Measurements from ENCODE around the gene ADD1.

Gene ADD1

DNA sequence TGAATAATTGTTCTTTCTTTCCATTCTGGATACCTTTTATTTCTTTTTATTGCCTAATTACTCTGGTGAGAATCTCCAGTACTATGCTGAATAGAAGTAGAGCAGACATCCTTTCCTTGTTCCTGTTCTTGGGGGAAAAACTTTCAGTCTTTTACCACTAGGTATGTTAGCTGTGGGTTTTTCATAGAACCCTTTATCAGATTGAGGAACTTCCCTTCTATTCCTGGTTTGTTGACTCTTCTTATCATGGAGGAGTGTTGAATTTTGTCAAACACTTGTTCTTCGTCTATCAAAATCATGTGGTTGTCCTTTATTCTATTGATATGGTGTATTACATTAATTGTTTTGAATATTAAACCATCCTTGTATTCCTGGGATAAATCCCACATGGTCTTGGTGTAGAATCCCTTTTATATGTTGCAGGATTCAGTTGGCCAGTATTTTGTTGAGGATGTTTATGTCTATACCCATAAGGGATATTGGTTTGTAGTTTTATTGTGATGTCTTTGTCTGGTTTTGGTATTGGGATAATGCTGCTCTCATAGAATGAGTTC lies 27.2 kb upstream of the ADD1 start:
- Histone ChIP-seq H3K9me3 (ENCODE audit: severe bottlenecking) (peaks cover 6% of the 10 kb centered on the region), H3K4me3 (ENCODE audit: low read depth, low read length) (no peak overlapping the region), H3K27ac (no peak overlapping the region), H3K36me3 (peaks cover 21% of the 10 kb centered on the region), H3K27me3 (ENCODE audit: insufficient read depth, low read depth, severe bottlenecking) (no peaks in the 10 kb centered on the region)
- DNase-seq: no peak
- TF ChIP-seq, protein P1, sequence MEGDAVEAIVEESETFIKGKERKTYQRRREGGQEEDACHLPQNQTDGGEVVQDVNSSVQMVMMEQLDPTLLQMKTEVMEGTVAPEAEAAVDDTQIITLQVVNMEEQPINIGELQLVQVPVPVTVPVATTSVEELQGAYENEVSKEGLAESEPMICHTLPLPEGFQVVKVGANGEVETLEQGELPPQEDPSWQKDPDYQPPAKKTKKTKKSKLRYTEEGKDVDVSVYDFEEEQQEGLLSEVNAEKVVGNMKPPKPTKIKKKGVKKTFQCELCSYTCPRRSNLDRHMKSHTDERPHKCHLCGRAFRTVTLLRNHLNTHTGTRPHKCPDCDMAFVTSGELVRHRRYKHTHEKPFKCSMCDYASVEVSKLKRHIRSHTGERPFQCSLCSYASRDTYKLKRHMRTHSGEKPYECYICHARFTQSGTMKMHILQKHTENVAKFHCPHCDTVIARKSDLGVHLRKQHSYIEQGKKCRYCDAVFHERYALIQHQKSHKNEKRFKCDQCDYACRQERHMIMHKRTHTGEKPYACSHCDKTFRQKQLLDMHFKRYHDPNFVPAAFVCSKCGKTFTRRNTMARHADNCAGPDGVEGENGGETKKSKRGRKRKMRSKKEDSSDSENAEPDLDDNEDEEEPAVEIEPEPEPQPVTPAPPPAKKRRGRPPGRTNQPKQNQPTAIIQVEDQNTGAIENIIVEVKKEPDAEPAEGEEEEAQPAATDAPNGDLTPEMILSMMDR (IDR thresholded peaks at IDR 0.05; ENCODE audit: low read depth, low read length): no peak

DNA sequence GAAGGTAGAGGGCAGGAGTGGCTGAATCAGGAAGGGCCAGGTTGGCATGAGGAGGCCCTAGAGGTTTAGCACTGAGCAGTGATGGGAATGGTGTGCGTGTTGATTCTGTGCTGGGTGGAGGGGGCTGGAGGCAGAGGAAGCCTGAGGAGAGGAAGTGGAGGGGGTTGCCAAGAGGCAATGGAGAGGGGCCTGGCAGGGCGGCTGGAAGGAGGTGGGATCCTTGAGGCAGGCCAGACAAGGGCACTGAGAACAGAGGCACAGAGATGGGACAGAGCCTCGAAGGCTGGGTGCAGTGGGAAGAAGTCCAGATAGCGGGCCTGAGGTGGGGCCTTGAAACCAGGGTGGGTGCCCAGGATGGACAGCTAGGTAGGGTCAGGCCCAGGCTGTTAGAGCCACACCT lies 26.5 kb upstream of the ADD1 start:
- TF ChIP-seq, protein P1 (IDR thresholded peaks at IDR 0.05; ENCODE audit: low read depth, low read length): no peak
- DNase-seq: no peak
- Histone ChIP-seq H3K4me3 (ENCODE audit: low read depth, low read length) (no peak overlapping the region), H3K36me3 (peaks cover 26% of the 10 kb centered on the region), H3K9me3 (ENCODE audit: severe bottlenecking) (peaks cover 6% of the 10 kb centered on the region), H3K27me3 (ENCODE audit: insufficient read depth, low read depth, severe bottlenecking) (no peaks in the 10 kb centered on the region), H3K27ac (no peak overlapping the region)

DNA sequence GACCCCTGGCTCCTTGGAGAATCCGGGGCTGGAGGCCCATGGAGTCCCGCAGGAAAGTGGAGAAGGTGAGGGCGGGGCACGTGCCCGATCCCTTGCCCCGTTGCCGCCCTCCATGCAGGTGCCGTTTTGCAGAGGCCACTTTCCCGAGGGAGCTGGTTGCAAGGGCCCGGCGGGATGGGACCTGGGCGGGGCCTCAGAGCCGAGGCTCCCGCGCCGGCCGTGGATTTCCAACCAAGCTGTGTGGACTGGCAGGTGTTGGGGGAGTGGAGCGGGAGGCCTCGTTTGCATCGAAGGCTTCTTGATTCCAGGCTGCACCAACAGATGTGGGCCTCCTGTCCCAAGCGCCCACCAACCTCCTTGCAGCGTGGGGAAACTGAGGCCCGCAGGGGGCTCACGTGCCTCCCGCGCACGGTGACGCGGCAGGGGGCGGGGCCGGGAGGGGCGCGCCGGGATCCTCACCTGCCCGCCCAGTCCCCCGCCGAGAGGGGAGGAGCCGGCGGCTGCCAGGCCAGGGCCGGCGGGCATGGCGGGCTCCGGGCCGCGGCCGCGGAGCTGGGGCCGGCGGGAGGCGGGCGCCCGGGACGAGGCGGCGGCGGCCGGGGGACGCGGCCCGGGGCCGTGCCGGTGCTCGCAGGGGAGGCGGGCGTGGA lies 25.8 kb upstream of the ADD1 start:
- no peaks in the 10 kb centered on the region for H3K27me3 ChIP-seq (ENCODE audit: insufficient read depth, low read depth, severe bottlenecking)
- H3K27ac ChIP-seq: peak overlapping the region; percentile 91
- H3K9me3 ChIP-seq (ENCODE audit: severe bottlenecking): peaks cover 6% of the 10 kb centered on the region
- TF ChIP-seq, protein P1 (IDR thresholded peaks at IDR 0.05; ENCODE audit: low read depth, low read length): no peak
- peak; percentile 69 for DNase-seq
- peak overlapping the region; percentile 71 for H3K4me3 ChIP-seq (ENCODE audit: low read depth, low read length)
- H3K36me3 ChIP-seq: peaks cover 33% of the 10 kb centered on the region

DNA sequence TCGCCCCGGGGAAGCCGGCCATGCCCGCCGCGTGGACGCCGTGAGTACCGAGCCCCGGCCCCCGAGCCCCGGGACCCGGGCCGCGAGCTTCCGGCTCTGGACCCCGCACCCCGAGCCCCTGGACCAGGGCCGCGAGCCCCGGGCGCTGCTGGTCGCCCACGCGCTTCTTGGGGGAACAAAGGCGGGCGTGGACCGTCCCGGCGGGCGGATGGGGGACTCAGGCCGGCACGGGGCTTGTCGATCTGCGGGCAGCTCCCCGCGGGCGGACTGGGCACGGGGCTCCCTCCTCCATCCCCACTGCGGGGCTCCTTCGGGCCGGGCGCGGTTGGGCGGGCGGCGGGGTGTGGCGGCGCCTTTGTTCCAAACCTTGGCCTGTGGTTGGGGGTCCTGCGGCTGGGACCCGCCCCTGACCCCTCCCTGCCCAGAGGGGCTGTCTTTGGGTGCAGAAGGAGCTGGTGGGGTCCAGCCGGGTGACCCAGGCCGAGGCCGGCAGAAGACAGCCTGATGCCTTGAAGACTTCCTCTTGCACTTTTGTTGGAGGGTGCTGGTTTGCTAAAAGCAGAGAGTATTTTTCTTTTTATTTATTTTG lies 25.2 kb upstream of the ADD1 start:
- Histone ChIP-seq H3K4me3 (ENCODE audit: low read depth, low read length) (peak overlapping the region; percentile 71), H3K27ac (peak overlapping the region; percentile 91)
- peak; percentile 38 for DNase-seq

DNA sequence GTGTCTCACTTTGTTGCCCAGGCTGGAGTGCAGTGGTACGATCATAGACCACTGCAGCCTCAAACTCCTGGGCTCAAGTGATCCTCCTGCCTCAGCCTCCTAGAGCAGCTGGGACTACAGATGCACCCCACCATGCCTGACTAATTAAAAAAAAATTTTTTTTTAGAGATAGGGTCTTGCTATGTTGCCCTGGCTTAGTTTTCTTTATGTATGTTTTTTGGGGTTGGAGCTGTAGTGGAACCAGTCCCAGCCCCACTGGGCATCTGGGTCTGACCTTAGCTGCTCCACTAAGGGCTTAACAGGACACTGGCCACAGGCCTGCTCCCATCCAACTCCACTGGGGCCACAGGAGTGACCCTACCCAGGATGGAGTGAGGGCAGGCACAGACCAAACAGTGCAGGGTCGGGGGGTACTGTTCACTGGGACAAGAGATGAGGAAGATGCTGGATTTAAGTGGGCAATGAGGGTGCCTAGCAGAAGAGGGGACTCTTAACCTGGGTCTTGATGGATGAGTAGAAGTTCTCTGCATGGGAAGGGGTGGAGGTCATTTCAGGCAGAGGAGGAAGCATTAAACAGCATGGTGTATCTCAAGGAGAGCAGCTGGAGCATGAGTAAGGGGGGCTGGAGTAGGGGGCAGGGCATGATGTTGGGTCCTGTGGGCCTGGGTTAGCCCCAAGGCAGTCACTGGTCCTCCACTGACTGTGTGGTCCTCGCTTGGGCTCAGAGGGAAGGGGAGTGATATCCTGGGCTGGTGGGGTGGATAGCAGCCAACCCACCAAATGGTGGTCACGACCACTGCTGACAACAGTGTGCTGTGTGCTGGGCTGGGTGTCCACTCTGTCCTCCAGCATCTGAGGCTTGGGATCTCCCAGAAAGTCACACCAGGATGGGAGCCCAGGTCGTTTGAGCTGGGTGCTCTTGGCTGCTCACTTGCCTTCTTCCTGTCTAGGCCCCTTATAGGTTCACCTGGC lies 24.1 kb upstream of the ADD1 start:
- no peak overlapping the region for H3K27ac ChIP-seq
- H3K9me3 ChIP-seq (ENCODE audit: severe bottlenecking): peaks cover 6% of the 10 kb centered on the region
- no peaks in the 10 kb centered on the region for H3K27me3 ChIP-seq (ENCODE audit: insufficient read depth, low read depth, severe bottlenecking)
- H3K4me3 ChIP-seq (ENCODE audit: low read depth, low read length): peak overlapping the region; percentile 71
- no peak for DNase-seq
- TF ChIP-seq, protein P1 (IDR thresholded peaks at IDR 0.05; ENCODE audit: low read depth, low read length): no peak
- H3K36me3 ChIP-seq: peaks cover 50% of the 10 kb centered on the region

More for the DNA sequence above, 25.2 kb upstream of the ADD1 start:
- Histone ChIP-seq H3K36me3 (peaks cover 39% of the 10 kb centered on the region), H3K9me3 (ENCODE audit: severe bottlenecking) (peaks cover 6% of the 10 kb centered on the region), H3K27me3 (ENCODE audit: insufficient read depth, low read depth, severe bottlenecking) (no peaks in the 10 kb centered on the region)
- TF ChIP-seq, protein P1 (IDR thresholded peaks at IDR 0.05; ENCODE audit: low read depth, low read length): no peak
